ENCODE results near the gene DOCK4. TPM values are rescaled to one million over a fixed set of nuclear protein-coding genes. Genes with fewer than 3 reads are reported as not detected.

Gene DOCK4
- total RNA-seq, 1 donor from 2014 or later: 16.8 TPM

DNA sequence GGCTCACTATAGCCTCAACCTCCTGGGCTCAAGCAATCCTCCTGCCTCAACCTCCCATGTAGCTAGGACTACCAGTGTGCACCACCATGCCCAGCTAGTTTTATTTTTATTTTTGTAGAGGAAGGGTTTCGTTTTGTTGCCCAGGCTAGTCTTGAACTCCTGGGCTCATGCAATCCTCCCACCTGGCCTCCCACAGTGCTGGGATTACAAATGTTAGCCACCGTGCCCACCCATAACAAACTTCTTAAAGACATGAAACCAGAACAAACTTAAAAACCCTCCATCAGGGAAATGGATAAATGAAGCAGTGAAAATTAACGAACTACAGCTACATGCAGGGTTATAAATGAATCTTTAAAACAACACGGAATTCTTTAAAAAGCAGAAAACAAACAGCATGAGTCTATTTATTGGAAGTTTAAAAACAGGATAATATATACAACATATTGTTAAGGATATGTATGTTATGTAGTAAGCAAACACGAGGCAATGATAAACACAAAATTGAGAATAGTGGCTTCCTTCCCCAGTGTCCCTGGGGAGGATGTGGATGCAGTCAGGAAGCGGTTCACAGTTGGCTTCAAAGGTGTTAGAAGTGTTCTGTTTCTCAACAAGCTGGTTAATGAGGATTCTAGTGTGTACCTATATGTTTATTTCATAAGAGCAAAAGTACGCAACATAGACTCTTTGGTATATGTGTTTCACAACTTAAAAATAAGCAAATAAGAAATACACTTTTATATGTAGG is 515.7 kb downstream of the DOCK4 start:
- ATAC-seq: no peak
- intact Hi-C loops (cut with DNase I): no loop called here
- no peak for DNase-seq (ENCODE audit: missing footprints)

GRCh38 chr7:111685349-111685748 is 520.9 kb downstream of the DOCK4 start:
- DNase-seq (ENCODE audit: missing footprints) (no peak), ATAC-seq (no peak)
- intact Hi-C loops (cut with DNase I): no loop called here

DNA sequence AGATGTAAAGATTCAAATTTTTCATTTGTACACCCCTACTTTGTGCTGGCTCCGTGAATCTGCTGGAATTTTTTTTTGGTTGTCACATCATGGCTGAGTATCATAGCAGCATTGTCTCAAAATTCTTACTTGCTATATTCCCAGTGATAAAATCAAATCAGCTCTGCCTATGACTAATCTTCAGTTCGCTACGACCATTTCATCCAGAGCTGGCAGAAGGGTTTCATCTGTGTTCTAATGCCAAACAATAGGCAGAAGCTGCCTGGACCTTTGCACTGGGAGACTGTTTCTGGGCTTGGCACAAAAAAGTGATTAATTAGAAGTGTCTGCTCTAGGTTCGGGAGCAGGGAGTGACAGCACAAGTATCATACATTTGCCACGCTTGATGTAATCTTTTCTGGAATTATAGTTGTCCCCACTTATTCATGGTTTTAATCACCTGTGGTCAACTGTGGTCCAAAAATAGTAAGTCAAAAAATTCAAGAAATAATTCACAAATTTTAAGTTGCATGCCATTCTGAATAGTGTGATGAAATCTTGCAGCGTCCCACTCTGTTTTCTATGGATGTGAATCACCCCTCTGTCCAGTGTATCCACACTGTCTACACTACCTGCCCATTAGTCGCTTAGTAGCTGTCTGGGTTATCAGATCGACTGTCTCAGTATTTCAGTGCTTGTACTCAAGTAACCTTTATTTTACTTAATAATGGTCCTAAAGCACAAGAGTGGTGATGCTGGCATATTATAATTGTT is 523.4 kb downstream of the DOCK4 start:
- no peak for DNase-seq (ENCODE audit: missing footprints)
- ATAC-seq: no peak
- intact Hi-C loops (cut with DNase I): no loop called here

DNA sequence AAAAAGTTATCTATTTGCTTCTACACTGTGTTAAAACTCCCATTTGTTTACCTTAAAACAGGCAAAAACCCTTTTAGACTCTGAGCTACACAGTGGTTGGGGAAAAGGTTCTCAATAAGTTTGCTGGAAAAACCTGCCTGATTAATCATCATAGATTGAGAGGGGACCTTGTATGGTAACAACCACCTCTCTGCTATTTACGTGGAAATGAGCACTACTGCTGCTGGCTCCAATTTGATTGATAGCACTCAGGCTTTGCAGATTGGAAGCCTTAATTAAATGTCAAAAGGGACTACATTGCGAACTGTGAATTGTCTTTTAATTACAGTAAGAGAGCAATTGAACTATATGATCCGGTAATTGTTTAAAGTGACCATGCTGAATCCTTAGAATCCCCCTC is 525.0 kb downstream of the DOCK4 start:
- intact Hi-C loops (cut with DNase I): no loop called here
- no peak for ATAC-seq
- no peak for DNase-seq (ENCODE audit: missing footprints)

- no peak for ATAC-seq
- no peak for DNase-seq (ENCODE audit: missing footprints)
- intact Hi-C loops (cut with DNase I): no loop called here
Observed at GRCh38 chr7:111678986-111679385, 527.2 kb downstream of the DOCK4 start.

DNA sequence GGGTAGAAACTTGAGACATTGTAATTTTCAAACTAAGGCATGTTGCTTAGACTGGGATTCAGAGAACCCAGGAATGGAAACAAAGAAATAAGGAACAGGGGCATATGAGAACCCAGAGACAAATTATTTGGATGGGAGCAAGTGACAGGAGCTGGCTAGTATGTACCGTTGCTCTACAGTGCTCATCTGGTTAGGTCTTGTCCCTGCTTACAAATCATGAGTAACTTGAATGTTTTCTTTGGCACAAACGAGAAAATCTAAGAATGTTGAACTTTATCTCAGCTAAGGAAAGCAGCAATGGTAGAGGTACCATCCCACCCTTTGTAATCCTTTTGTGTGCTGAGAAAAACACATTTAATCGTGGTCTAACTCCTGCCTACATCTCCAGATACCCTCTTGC is 527.9 kb downstream of the DOCK4 start:
- ATAC-seq: no peak
- intact Hi-C loops (cut with DNase I): no loop called here
- DNase-seq (ENCODE audit: missing footprints): no peak

DNA sequence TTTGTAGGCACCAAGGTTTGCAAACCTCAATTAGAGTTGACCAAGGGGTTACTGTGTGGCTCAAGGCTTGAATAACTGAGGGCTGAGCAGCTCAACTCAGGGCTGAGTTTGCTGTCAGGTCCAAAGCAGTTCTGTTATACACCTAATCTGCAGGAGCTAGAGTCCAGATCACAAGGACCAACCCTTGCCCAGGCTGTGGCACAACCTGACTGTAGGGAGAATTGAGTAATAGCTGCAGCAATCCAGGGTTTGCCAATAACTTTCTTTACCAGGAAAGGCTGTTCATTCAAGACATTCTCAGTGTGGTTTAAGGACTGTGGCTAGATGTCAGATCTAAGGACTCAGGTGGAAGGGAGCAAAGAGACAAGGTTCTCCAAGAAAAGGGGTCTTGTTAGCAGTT is 528.4 kb downstream of the DOCK4 start:
- no peak for DNase-seq (ENCODE audit: missing footprints)
- no peak for ATAC-seq
- intact Hi-C loops (cut with DNase I): no loop called here

- ATAC-seq: no peak
- no peak for DNase-seq (ENCODE audit: missing footprints)
- intact Hi-C loops (cut with DNase I): no loop called here
Observed at GRCh38 chr7:111676811-111677210, 529.4 kb downstream of the DOCK4 start.

Other genes starting within 250 kb of the DOCK4 start
- gene ZNF277, start 296 bp upstream of the DOCK4 start, total RNA-seq: 15.7 TPM
- gene IFRD1, start 244.1 kb upstream of the DOCK4 start, total RNA-seq: 17.8 TPM

Measured in Right ventricle myocardium inferior (tissue), 1 donor.